Measurements from ENCODE around the gene LPIN2. TPM values are rescaled to one million over a fixed set of nuclear protein-coding genes. Genes with fewer than 3 reads are reported as not detected.

Gene LPIN2
- total and polyA plus RNA-seq, 2 experiments from 2014 or later = 29.1 to 62.1 TPM

- H3K9me2 ChIP-seq (replicated peaks; ENCODE audit: insufficient read depth) = no peaks in the 10 kb centered on the region
- TF ChIP-seq EZH2 (IDR thresholded peaks at IDR 0.05; ENCODE audit: borderline replicate concordance) (no peak), EZH2phosphoT487 (IDR thresholded peaks at IDR 0.05; ENCODE audit: low read depth, severe bottlenecking, unreplicated experiment) (no peak), CTCF (IDR thresholded peaks at IDR 0.05; ENCODE audit: poor library complexity) (no peak)
- no peak overlapping the region for H3K4me2 ChIP-seq
Measured at GRCh38 chr18:2970772-2971659, 41.9 kb downstream of the LPIN2 start.

GRCh38 chr18:2970344-2970743 lies 42.6 kb downstream of the LPIN2 start:
- H3K4me1 ChIP-seq (ENCODE audit: insufficient read depth) = peaks cover 51% of the 10 kb centered on the region
- H3K9me3 ChIP-seq (ENCODE audit: low read depth) = no peaks in the 10 kb centered on the region
- H3K27me3 ChIP-seq = no peaks in the 10 kb centered on the region
- H2AFZ ChIP-seq = no peak overlapping the region
- TF ChIP-seq EZH2 (IDR thresholded peaks at IDR 0.05; ENCODE audit: borderline replicate concordance) = no peak
- TF ChIP-seq EZH2phosphoT487 (IDR thresholded peaks at IDR 0.05; ENCODE audit: low read depth, severe bottlenecking, unreplicated experiment) = no peak
- TF ChIP-seq CTCF (IDR thresholded peaks at IDR 0.05; ENCODE audit: poor library complexity) = no peak
- H3K9me2 ChIP-seq (replicated peaks; ENCODE audit: insufficient read depth) = no peaks in the 10 kb centered on the region
- peaks cover 12% of the 10 kb centered on the region for H4K20me1 ChIP-seq (ENCODE audit: insufficient read depth, poor library complexity, severe bottlenecking)
- no peak overlapping the region for H3K27ac ChIP-seq
- H3K36me3 ChIP-seq (replicated peaks; ENCODE audit: insufficient read depth, low read depth) = no peaks in the 10 kb centered on the region
- DNase-seq (ENCODE audit: low spot score) = no peak
- peaks cover 99% of the 10 kb centered on the region for H3K79me2 ChIP-seq
- 90% methylated on average over 3 of the region's 3 CpGs for WGBS (ENCODE audit: low lambda C conversion rate, missing lambda C conversion rate)
- H3K4me3 ChIP-seq = no peak overlapping the region
- no peak overlapping the region for H3K4me2 ChIP-seq

More at GRCh38 chr18:2970772-2971659, 41.9 kb downstream of the LPIN2 start:
- no peak overlapping the region for H3K4me3 ChIP-seq
- no peak overlapping the region for H2AFZ ChIP-seq
- peaks cover 51% of the 10 kb centered on the region for H3K4me1 ChIP-seq (ENCODE audit: insufficient read depth)
- DNase-seq (ENCODE audit: low spot score) = no peak
- peak overlapping the region; percentile 12 for H3K27ac ChIP-seq
- no peaks in the 10 kb centered on the region for H3K27me3 ChIP-seq
- peaks cover 12% of the 10 kb centered on the region for H4K20me1 ChIP-seq (ENCODE audit: insufficient read depth, poor library complexity, severe bottlenecking)
- no peaks in the 10 kb centered on the region for H3K9me3 ChIP-seq (ENCODE audit: low read depth)
- H3K36me3 ChIP-seq (replicated peaks; ENCODE audit: insufficient read depth, low read depth) = no peaks in the 10 kb centered on the region
- 93% methylated on average over 11 of the region's 11 CpGs for WGBS (ENCODE audit: low lambda C conversion rate, missing lambda C conversion rate)
- peaks cover 99% of the 10 kb centered on the region for H3K79me2 ChIP-seq

- H2AFZ ChIP-seq = no peak overlapping the region
- no peaks in the 10 kb centered on the region for H3K36me3 ChIP-seq (replicated peaks; ENCODE audit: insufficient read depth, low read depth)
- H4K20me1 ChIP-seq (ENCODE audit: insufficient read depth, poor library complexity, severe bottlenecking) = peaks cover 12% of the 10 kb centered on the region
- WGBS (ENCODE audit: low lambda C conversion rate, missing lambda C conversion rate) = 67% methylated on average over 3 of the region's 3 CpGs
- no peak for DNase-seq (ENCODE audit: low spot score)
- H3K4me1 ChIP-seq (ENCODE audit: insufficient read depth) = peaks cover 51% of the 10 kb centered on the region
- H3K9me3 ChIP-seq (ENCODE audit: low read depth) = no peaks in the 10 kb centered on the region
- H3K4me3 ChIP-seq = no peak overlapping the region
- H3K27me3 ChIP-seq = no peaks in the 10 kb centered on the region
- no peak overlapping the region for H3K4me2 ChIP-seq
- TF ChIP-seq EZH2 (IDR thresholded peaks at IDR 0.05; ENCODE audit: borderline replicate concordance) (no peak), CTCF (IDR thresholded peaks at IDR 0.05; ENCODE audit: poor library complexity) (no peak), EZH2phosphoT487 (IDR thresholded peaks at IDR 0.05; ENCODE audit: low read depth, severe bottlenecking, unreplicated experiment) (no peak)
- H3K9me2 ChIP-seq (replicated peaks; ENCODE audit: insufficient read depth) = no peaks in the 10 kb centered on the region
- peaks cover 99% of the 10 kb centered on the region for H3K79me2 ChIP-seq
- H3K27ac ChIP-seq = no peak overlapping the region
Measured at GRCh38 chr18:2969695-2970094, 43.2 kb downstream of the LPIN2 start.
